H1 (cell line): Measurements from ENCODE around the gene RECK. TPM values are rescaled to one million over a fixed set of nuclear protein-coding genes. Genes with fewer than 3 reads are reported as not detected.

ENCODE experiments used
- CTCF ChIA-PET: fragments of 300-600 bp; sonication (Branson Sonifier 250); formaldehyde crosslinking; loops from one replicate; lab custom pipeline; 2021; ENCODE audit not compliant: partially characterized antibody; lab: Charles Lee
- POLR2A ChIA-PET: fragments of 300-600 bp; sonication (Branson Sonifier 250); formaldehyde crosslinking; loops from one replicate; lab custom pipeline; 2021; ENCODE audit warnings: inconsistent platforms; ENCODE audit not compliant: partially characterized antibody; lab: Charles Lee
- DNase-seq, 2 experiments: peaks; one replicate each; pipeline versions ENCODE4 v3.0.0 to v3.0.0-alpha.2; 2010 to 2022; ENCODE audit warnings: low spot score in 2 of 2, low read depth in 1 of 2, mixed read lengths in 1 of 2
- FAIRE-seq: peaks from 2 replicates; lab custom pipeline; 2011; peaks lifted over from hg19 to GRCh38; lab: Jason Lieb, UNC
- H2AFZ ChIP-seq: 2 replicates; pipeline ENCODE4 v1.8.1; 2012; ENCODE audit warnings: low read length, inconsistent platforms
- H2AK5ac ChIP-seq: 2 replicates; pipeline ENCODE4 v1.6.1; 2013; ENCODE audit warnings: low read depth, low read length
- H2BK120ac ChIP-seq: replicated peaks from 2 replicates; pipeline ENCODE3; 2013; ENCODE audit warnings: low read depth, low read length, inconsistent platforms
- H2BK12ac ChIP-seq: 2 replicates; pipeline ENCODE4 v1.6.1; 2013; ENCODE audit warnings: low read depth, low read length
- H2BK15ac ChIP-seq: 2 replicates; pipeline ENCODE4 v1.6.1; 2013; ENCODE audit warnings: low read length
- H2BK20ac ChIP-seq: 2 replicates; pipeline ENCODE4 v1.6.1; 2013; ENCODE audit warnings: low read length
- H2BK5ac ChIP-seq: 2 replicates; pipeline ENCODE4 v1.6.1; 2013; ENCODE audit warnings: low read depth, low read length
- H3K14ac ChIP-seq: 2 replicates; pipeline ENCODE4 v1.6.1; 2013; ENCODE audit warnings: inconsistent platforms; ENCODE audit not compliant: insufficient read length
- H3K18ac ChIP-seq: 2 replicates; pipeline ENCODE4 v1.6.1; 2013; ENCODE audit warnings: low read length; ENCODE audit errors: extremely low read depth
- H3K23ac ChIP-seq: 2 replicates; pipeline ENCODE4 v1.6.1; 2013; ENCODE audit warnings: inconsistent platforms; ENCODE audit not compliant: insufficient read length
- H3K23me2 ChIP-seq: 2 replicates; pipeline ENCODE4 v1.6.1; 2013; ENCODE audit warnings: low read depth, low read length
- H3K27ac ChIP-seq: 2 replicates; pipeline ENCODE4 v1.6.1; 2011; ENCODE audit warnings: low read depth, low read length, inconsistent platforms
- H3K27me3 ChIP-seq, 4 experiments: replicated peaks in 1 of 4; 1 replicate in 1 of 4; 2 replicates in 3 of 4; pipeline versions ENCODE4 v1.6.1 to v1.8.1; 2011 to 2013; ENCODE audit warnings: low read length in 3 of 4, mild to moderate bottlenecking in 3 of 4, inconsistent platforms in 2 of 4, mixed read lengths in 2 of 4, moderate library complexity in 1 of 4; ENCODE audit not compliant: control insufficient read depth in 3 of 4, insufficient read depth in 3 of 4; ENCODE audit errors: extremely low read depth in 1 of 4
- H3K36me3 ChIP-seq, 4 experiments: 2 replicates each; pipeline versions ENCODE4 v1.6.1 to v1.8.1; 2011 to 2013; ENCODE audit warnings: mild to moderate bottlenecking in 4 of 4, low read length in 3 of 4, moderate library complexity in 2 of 4, control low read depth in 1 of 4, inconsistent platforms in 1 of 4; ENCODE audit not compliant: insufficient read depth in 4 of 4, control insufficient read depth in 2 of 4
- H3K4ac ChIP-seq: replicated peaks from 2 replicates; pipeline ENCODE3; 2013; ENCODE audit warnings: low read length, low read depth, mixed read lengths, inconsistent platforms; ENCODE audit not compliant: insufficient read length
- H3K4me1 ChIP-seq, 4 experiments: replicated peaks in 1 of 4; 1 replicate in 1 of 4; 2 replicates in 3 of 4; pipeline versions ENCODE4 v1.6.1 to v1.8.1; 2011 to 2013; ENCODE audit warnings: low read length in 3 of 4, inconsistent platforms in 2 of 4, mixed read lengths in 1 of 4; ENCODE audit not compliant: insufficient read depth in 4 of 4, control insufficient read depth in 3 of 4
- H3K4me2 ChIP-seq, 2 experiments: 2 replicates each; pipeline versions ENCODE4 v1.6.1 to v1.8.1; 2011 to 2013; ENCODE audit warnings: low read depth in 2 of 2, low read length in 2 of 2, control low read depth in 1 of 2, inconsistent platforms in 1 of 2, mild to moderate bottlenecking in 1 of 2; ENCODE audit not compliant: insufficient read depth in 1 of 2
- H3K4me3 ChIP-seq, 4 experiments: fragments of 200-600, 300-600 bp in 1 of 4; sonication (generic), shearing (Covaris generic), sonication (Bioruptor Twin) in 1 of 4; 2 replicates each; pipeline versions ENCODE4 v1.5.1 to v1.8.1; 2011 to 2016; ENCODE audit warnings: low read length in 4 of 4, low read depth in 3 of 4, control low read depth in 2 of 4, inconsistent platforms in 2 of 4, mild to moderate bottlenecking in 2 of 4, mixed read lengths in 1 of 4, moderate library complexity in 1 of 4; ENCODE audit not compliant: insufficient read depth in 2 of 4; ENCODE audit errors: extremely low read depth in 1 of 4
- H3K56ac ChIP-seq: replicated peaks from 2 replicates; pipeline ENCODE3; 2013; ENCODE audit warnings: low read depth, mild to moderate bottlenecking, mixed read lengths, low read length, inconsistent platforms; ENCODE audit not compliant: insufficient read length
- H3K79me1 ChIP-seq: 2 replicates; pipeline ENCODE4 v1.6.1; 2013; ENCODE audit warnings: low read depth, low read length, control low read depth
- H3K79me2 ChIP-seq, 2 experiments: 2 replicates each; pipeline versions ENCODE4 v1.6.1 to v1.8.1; 2012 to 2013; ENCODE audit warnings: low read length in 2 of 2, mild to moderate bottlenecking in 2 of 2, inconsistent platforms in 1 of 2; ENCODE audit not compliant: insufficient read depth in 2 of 2, control insufficient read depth in 1 of 2
- H3K9ac ChIP-seq, 4 experiments: replicated peaks in 1 of 4; 1 replicate in 1 of 4; 2 replicates in 3 of 4; pipeline versions ENCODE4 v1.6.1 to v1.8.1; 2011 to 2013; ENCODE audit warnings: low read depth in 3 of 4, low read length in 3 of 4, control low read depth in 2 of 4, mild to moderate bottlenecking in 2 of 4, moderate library complexity in 2 of 4, inconsistent platforms in 1 of 4; ENCODE audit errors: extremely low read depth in 1 of 4
- H3K9me3 ChIP-seq, 2 experiments: 2 replicates each; pipeline versions ENCODE4 v1.6.1 to v1.8.1; 2012 to 2013; ENCODE audit warnings: mild to moderate bottlenecking in 2 of 2, moderate library complexity in 2 of 2, control low read depth in 1 of 2, inconsistent platforms in 1 of 2, low read depth in 1 of 2, low read length in 1 of 2, mixed read lengths in 1 of 2; ENCODE audit not compliant: insufficient read depth in 2 of 2
- H4K20me1 ChIP-seq, 2 experiments: replicated peaks in 1 of 2; 2 replicates each; pipeline versions ENCODE3 to v1.8.1; 2011 to 2013; ENCODE audit warnings: inconsistent platforms in 2 of 2, low read length in 2 of 2, mild to moderate bottlenecking in 1 of 2; ENCODE audit not compliant: insufficient read depth in 2 of 2, control insufficient read depth in 1 of 2
- H4K5ac ChIP-seq: 2 replicates; pipeline ENCODE4 v1.6.1; 2013; ENCODE audit warnings: low read length, low read depth, mixed read lengths, inconsistent platforms; ENCODE audit not compliant: insufficient read length
- H4K8ac ChIP-seq: 2 replicates; pipeline ENCODE4 v1.8.0; 2013; ENCODE audit warnings: mild to moderate bottlenecking, moderate library complexity, low read length, inconsistent platforms; ENCODE audit not compliant: insufficient read depth; ENCODE audit errors: extremely low read depth
- H4K91ac ChIP-seq: replicated peaks from 2 replicates; pipeline ENCODE3; 2013; ENCODE audit warnings: low read length, mixed read lengths, inconsistent platforms; ENCODE audit not compliant: insufficient read length
- ASH2L ChIP-seq: fragments of 200-600, 300-600 bp; sonication (generic); IDR thresholded peaks from one replicate; pipeline ENCODE4 v1.7.1; 2017; ENCODE audit warnings: low read length
- BCL11A ChIP-seq, 2 experiments: IDR thresholded peaks; one replicate each; pipeline ENCODE4 v1.6.1; 2011; ENCODE audit warnings: low read depth in 2 of 2, low read length in 2 of 2, mild to moderate bottlenecking in 2 of 2
- BRCA1 ChIP-seq: IDR thresholded peaks from 2 replicates; pipeline ENCODE4 v1.6.1; 2012; ENCODE audit warnings: low read depth, low read length, improper control_type of control experiment
- CBX5 ChIP-seq: fragments of 300-800, 300-1000 bp; sonication (generic); IDR thresholded peaks from 2 replicates; pipeline ENCODE4 v1.7.1; 2016; ENCODE audit warnings: antibody characterized with exemption, low read length, low read depth
- CBX8 ChIP-seq: fragments of 300-800, 300-1000 bp; sonication (generic); IDR thresholded peaks from 2 replicates; pipeline ENCODE4 v1.7.1; 2016; ENCODE audit warnings: low read depth, low read length, borderline replicate concordance
- CREB1 ChIP-seq: IDR thresholded peaks from 2 replicates; pipeline ENCODE4 v1.6.1; 2012; ENCODE audit warnings: inconsistent platforms
- MAFK ChIP-seq: IDR thresholded peaks from 2 replicates; pipeline ENCODE4 v1.6.1; 2012; ENCODE audit warnings: low read depth, mild to moderate bottlenecking, improper control_type of control experiment, low read length
- NRF1 ChIP-seq: IDR thresholded peaks from 2 replicates; pipeline ENCODE4 v1.6.1; 2011; ENCODE audit warnings: mild to moderate bottlenecking, low read depth, low read length, improper control_type of control experiment
- TAF7 ChIP-seq: optimal IDR thresholded peaks from 2 replicates; pipeline ENCODE3; 2011; ENCODE audit warnings: low read depth, mild to moderate bottlenecking, inconsistent platforms, low read length, moderate library complexity, borderline replicate concordance
- YY1 ChIP-seq: IDR thresholded peaks from 2 replicates; pipeline ENCODE4 v1.6.1; 2011; ENCODE audit warnings: low read depth, mild to moderate bottlenecking, low read length
- WGBS, 2 experiments: shearing (Covaris generic) in 1 of 2; methylation state at CpG; one replicate each; pipeline versions ENCODE4 v1.1.6 to v1.1.7; 2013 to 2015; ENCODE audit warnings: low lambda C conversion rate in 2 of 2, mixed read lengths in 2 of 2, inconsistent platforms in 1 of 2, low coverage in 1 of 2, missing lambda C conversion rate in 1 of 2; ENCODE audit not compliant: insufficient replicate concordance in 2 of 2, insufficient coverage in 1 of 2, insufficient read length in 1 of 2; ENCODE audit errors: extremely low coverage in 1 of 2, missing lambda C conversion rate in 1 of 2; 5-methylcytosine and 5-hydroxymethylcytosine counted together
- polyA plus RNA-seq, 7 experiments: library from polyadenylated mRNA; depleted of rRNA in 3 of 7; stranded (reverse) in 5 of 7; unstranded in 2 of 7; fragments of >200 nt in 5 of 7; fragments of 200-250 nt in 2 of 7; gene quantifications; 1 replicate in 5 of 7; 2 replicates in 1 of 7; 4 replicates in 1 of 7; pipeline versions ENCODE4 v1.2.1 to v1.2.3, GENCODE V29; 2011 to 2013; ENCODE audit warnings: missing spikeins in 2 of 7, mixed read lengths in 2 of 7
- total RNA-seq: library from RNA; stranded (reverse); fragmentation: NEBNext Ultra II Directional; extraction: Animal tissue kit (Norgen Biotek cat#: 25700); gene quantifications from 2 replicates; pipeline ENCODE4 v1.2.1, GENCODE V29; 2021

RECK gene
- total and polyA plus RNA-seq, 2 of the 8 experiments (the other 6 are each of a cell fraction or from before 2014, with no cell fraction given): 5.4 to 9.8 TPM

GRCh38 chr9:36053971-36054370 is 17.3 kb downstream of the RECK start:
- no peaks in the 10 kb centered on the region for H3K79me1 ChIP-seq
- no peak for DNase-seq
- H3K79me2 ChIP-seq: peaks cover 0 to 20% of the 10 kb centered on the region in 2 experiments; a peak in 2 of 4 replicates
- no peak overlapping the region for H3K18ac ChIP-seq
- H3K14ac ChIP-seq: no peak overlapping the region
- WGBS, 2 experiments: 84% methylated on average over 3 of the region's 3 CpGs; no CpG with 5 or more reads in 1 of the 2 experiments
- ChIA-PET POLR2A (interaction anchor here (1.4 to 1.7 kb wide), 2 partner anchors 16 to 18 kb away, joined by 4 read pairs; partner anchors contain the start of gene RECK), CTCF (interaction anchor here (1.4 to 2.7 kb wide), 3 partner anchors 30 to 47 kb away, joined by 4 to 8 read pairs (median 4); no protein-coding TSS in a partner anchor)
- no peak overlapping the region for H2AK5ac ChIP-seq
- FAIRE-seq: no peak
- H3K4me2 ChIP-seq: no peak overlapping the region
- no peak overlapping the region for H2BK12ac ChIP-seq
- no peaks in the 10 kb centered on the region for H3K23me2 ChIP-seq
- no peaks in the 10 kb centered on the region for H3K9me3 ChIP-seq
- no peak overlapping the region for H3K4ac ChIP-seq
- H3K4me1 ChIP-seq: peaks cover 0 to 6% (median 3%) of the 10 kb centered on the region in 4 experiments; a peak in 3 of 7 replicates
- H3K27ac ChIP-seq: no peak overlapping the region
- no peak overlapping the region for H4K5ac ChIP-seq
- no peak for TF ChIP-seq BRCA1
- no peak for TF ChIP-seq MAFK
- TF ChIP-seq CBX8: no peak
- no peak for TF ChIP-seq TAF7
- TF ChIP-seq YY1: no peak
- no peak for TF ChIP-seq BCL11A (IDR thresholded peaks at IDR 0.05; ENCODE audit: low read depth in 2 of 2, low read length in 2 of 2)
- TF ChIP-seq ASH2L: no peak
- no peak for TF ChIP-seq CREB1
- TF ChIP-seq NRF1: no peak
- TF ChIP-seq CBX5: no peak
- H4K8ac ChIP-seq: no peak overlapping the region
- no peak overlapping the region for H3K56ac ChIP-seq
- no peak overlapping the region for H2BK5ac ChIP-seq
- H4K91ac ChIP-seq: no peak overlapping the region
- no peak overlapping the region for H2BK120ac ChIP-seq
- no peak overlapping the region for H3K4me3 ChIP-seq
- peaks cover 0 to 3% (median 0%) of the 10 kb centered on the region in 4 experiments; a peak in 1 of 8 replicates for H3K36me3 ChIP-seq
- no peak overlapping the region for H2AFZ ChIP-seq
- H2BK15ac ChIP-seq: no peak overlapping the region
- no peak overlapping the region for H3K23ac ChIP-seq
- no peaks in the 10 kb centered on the region for H3K27me3 ChIP-seq
- H3K9ac ChIP-seq: no peak overlapping the region
- no peaks in the 10 kb centered on the region for H4K20me1 ChIP-seq
- H2BK20ac ChIP-seq: no peak overlapping the region
